Measurements from ENCODE around the gene BEND6. TPM values are rescaled to one million over a fixed set of nuclear protein-coding genes. Genes with fewer than 3 reads are reported as not detected.

The BEND6 gene
- total RNA-seq, 1 donor = 34.8 TPM

- no peak for TF ChIP-seq CTCF (IDR thresholded peaks at IDR 0.05; ENCODE audit: insufficient read depth, low read length)
Observed at GRCh38 chr6:56914798-56915658, 39.9 kb upstream of the BEND6 start.

GRCh38 chr6:56915832-56916231 is 39.1 kb upstream of the BEND6 start:
- no peak overlapping the region for H3K4me3 ChIP-seq (ENCODE audit: low read depth, low read length)
- no peak for TF ChIP-seq CTCF (IDR thresholded peaks at IDR 0.05; ENCODE audit: insufficient read depth, low read length)
- no peak for DNase-seq (ENCODE audit: low read depth)

More at GRCh38 chr6:56914798-56915658, 39.9 kb upstream of the BEND6 start:
- no peak overlapping the region for H3K4me3 ChIP-seq (ENCODE audit: low read depth, low read length)
- no peak for DNase-seq (ENCODE audit: low read depth)

GRCh38 chr6:56916849-56917551 is 37.9 kb upstream of the BEND6 start:
- peak; percentile 48 for DNase-seq (ENCODE audit: low read depth)
- no peak for TF ChIP-seq CTCF (IDR thresholded peaks at IDR 0.05; ENCODE audit: insufficient read depth, low read length)
- no peak overlapping the region for H3K4me3 ChIP-seq (ENCODE audit: low read depth, low read length)

GRCh38 chr6:56922645-56923044 is 32.3 kb upstream of the BEND6 start:
- TF ChIP-seq CTCF (IDR thresholded peaks at IDR 0.05; ENCODE audit: insufficient read depth, low read length) = no peak
- H3K4me3 ChIP-seq (ENCODE audit: low read depth, low read length) = no peak overlapping the region
- no peak for DNase-seq (ENCODE audit: low read depth)

- H3K4me3 ChIP-seq (ENCODE audit: low read depth, low read length) = no peak overlapping the region
- TF ChIP-seq CTCF (IDR thresholded peaks at IDR 0.05; ENCODE audit: insufficient read depth, low read length) = no peak
- no peak for DNase-seq (ENCODE audit: low read depth)
Observed at GRCh38 chr6:56923565-56923964, 31.3 kb upstream of the BEND6 start.

- DNase-seq (ENCODE audit: low read depth) = no peak
- no peak overlapping the region for H3K4me3 ChIP-seq (ENCODE audit: low read depth, low read length)
- no peak for TF ChIP-seq CTCF (IDR thresholded peaks at IDR 0.05; ENCODE audit: insufficient read depth, low read length)
Observed at GRCh38 chr6:56927538-56928453, 27.1 kb upstream of the BEND6 start.

All from fibroblast of the aortic adventitia (primary cell).